Spleen (tissue), 11 donors: ENCODE data around the gene MUC21. TPM values are rescaled to one million over a fixed set of nuclear protein-coding genes. Genes with fewer than 3 reads are reported as not detected.

Experiments used
- DNase-seq: peaks from one replicate; pipeline ENCODE4 v3.0.0-alpha.2; 2020
- H3K27ac ChIP-seq, 8 donors: fragments of 200-600 bp; sonication (generic) in 7 of 8; 1 replicate in 4 of 8; 2 replicates in 4 of 8; pipeline versions ENCODE4 v1.5.0 to v1.8.0; 2016 to 2021; ENCODE audit warnings: inconsistent platforms in 4 of 8, mild to moderate bottlenecking in 4 of 8, moderate library complexity in 1 of 8
- H3K27me3 ChIP-seq, 7 donors: fragments of 200-600 bp; sonication (generic) in 6 of 7; replicated peaks in 1 of 7; 1 replicate in 4 of 7; 2 replicates in 3 of 7; pipeline versions ENCODE4 v1.5.0 to v1.8.0; 2016 to 2021; ENCODE audit warnings: inconsistent platforms in 3 of 7, mild to moderate bottlenecking in 1 of 7
- H3K36me3 ChIP-seq, 6 donors: fragments of 200-600 bp; sonication (generic) in 5 of 6; 1 replicate in 4 of 6; 2 replicates in 2 of 6; pipeline versions ENCODE4 v1.5.0 to v1.8.0; 2016 to 2021; ENCODE audit warnings: inconsistent platforms in 2 of 6
- H3K4me1 ChIP-seq, 6 donors: fragments of 200-600 bp; sonication (generic) in 5 of 6; 1 replicate in 3 of 6; 2 replicates in 3 of 6; pipeline versions ENCODE4 v1.5.0 to v1.8.0; 2016 to 2021; ENCODE audit warnings: inconsistent platforms in 3 of 6
- H3K4me3 ChIP-seq, 8 donors: fragments of 200-600 bp; sonication (generic) in 7 of 8; 1 replicate in 4 of 8; 2 replicates in 4 of 8; pipeline versions ENCODE4 v1.5.0 to v1.8.0; 2016 to 2021; ENCODE audit warnings: inconsistent platforms in 4 of 8, mild to moderate bottlenecking in 4 of 8, moderate library complexity in 2 of 8
- H3K9me3 ChIP-seq, 8 donors: fragments of 200-600 bp; sonication (generic) in 7 of 8; 1 replicate in 4 of 8; 2 replicates in 4 of 8; pipeline versions ENCODE4 v1.5.0 to v1.8.0; 2016 to 2021; ENCODE audit warnings: inconsistent platforms in 4 of 8
- CTCF ChIP-seq, 11 experiments: fragments of 200-600 bp in 7 of 11; fragments of 450-650 bp in 4 of 11; sonication (generic) in 4 of 11; IDR thresholded peaks in 8 of 11; conservative IDR thresholded peaks in 3 of 11; 1 replicate in 7 of 11; 2 replicates in 4 of 11; pipeline versions ENCODE4 v1.4.0 to v1.8.0; 2016 to 2021; ENCODE audit warnings: antibody characterized with exemption in 11 of 11, inconsistent platforms in 4 of 11, mild to moderate bottlenecking in 1 of 11
- POLR2A ChIP-seq, 3 donors: fragments of 450-650 bp; IDR thresholded peaks; one replicate each; pipeline ENCODE4 v1.5.1; 2017; ENCODE audit warnings: antibody characterized with exemption in 3 of 3, mild to moderate bottlenecking in 1 of 3
- POLR2AphosphoS5 ChIP-seq, 3 donors: sonication (generic); formaldehyde crosslinking; IDR thresholded peaks; one replicate each; pipeline ENCODE4 v1.5.1; 2017; ENCODE audit warnings: antibody characterized with exemption in 3 of 3
- WGBS, 5 donors: extraction: QIAGEN DNeasy Blood & Tissue Kit in 3 of 5; methylation state at CpG; one replicate each; pipeline versions ENCODE4 v1.1.5 to v1.1.7; 2013 to 2018; 5-methylcytosine and 5-hydroxymethylcytosine counted together
- intact Hi-C: fragments of 100-400 bp; cut with DNase I; formaldehyde crosslinking; loops from one replicate; pipeline ENCODE4 v1.15.0; 2023; ENCODE audit warnings: low total_unique reads
- polyA plus RNA-seq, 3 donors: library from polyadenylated mRNA; stranded (reverse); fragments of 200-250 nt; gene quantifications; one replicate each; pipeline ENCODE4 v1.2.1, GENCODE V29; 2013
- total RNA-seq, 7 donors: library from RNA; depleted of rRNA in 3 of 7; stranded (reverse); fragments of >200 nt in 3 of 7; fragmentation: NEBNext Ultra II Directional in 4 of 7; extraction: Animal tissue kit (Norgen Biotek cat#: 25700) in 4 of 7; gene quantifications; one replicate each; pipeline versions ENCODE4 v1.1.0 to v1.2.1, GENCODE V29; 2016 to 2021
- donor health status: healthy with polysubstance abuse.
- donor health status: DM: no; HTN: no; CAD: no; lungs with moderate emphysema.
- donor health status: DM: no; HTN: no; CAD: no.
- donor health status: Bipolar disorder and iron deficiency.
- donor health status: healthy.
- donor health status: DM: no; HTN: no; CAD: no.
- donor health status: DM: yes; HTN: yes; CAD: no.

MUC21 gene
- total and polyA plus RNA-seq, 10 donors = 0.02 to 0.64 (median 0.05) TPM; not detected in 7

- Histone ChIP-seq H3K4me3 (no peak overlapping the region), H3K36me3 (no peaks in the 10 kb centered on the region), H3K27ac (no peak overlapping the region), H3K27me3 (no peaks in the 10 kb centered on the region), H3K9me3 (no peaks in the 10 kb centered on the region), H3K4me1 (no peaks in the 10 kb centered on the region)
- TF ChIP-seq POLR2AphosphoS5 (IDR thresholded peaks at IDR 0.05) (no peak), POLR2A (IDR thresholded peaks at IDR 0.05) (no peak)
- no peak for DNase-seq
- intact Hi-C loops = no loop called here
- 70 to 84% (median 76%) methylated on average over 7 of the region's 7 CpGs for WGBS, 5 donors
These were observed 53.7 kb downstream of the MUC21 start for GRCh38 chr6:31037169-31037568.

- Histone ChIP-seq H3K27ac (no peak overlapping the region), H3K36me3 (no peaks in the 10 kb centered on the region), H3K9me3 (no peaks in the 10 kb centered on the region), H3K4me3 (no peak overlapping the region), H3K27me3 (no peaks in the 10 kb centered on the region), H3K4me1 (peaks cover 0 to 2% (median under 1%) of the 10 kb centered on the region in 6 donors)
- TF ChIP-seq POLR2AphosphoS5 (IDR thresholded peaks at IDR 0.05) = no peak
- TF ChIP-seq POLR2A (IDR thresholded peaks at IDR 0.05) = no peak
- TF ChIP-seq CTCF (IDR thresholded peaks at IDR 0.05 in 8 of 11, conservative IDR thresholded peaks at IDR 0.05 in 3 of 11) = no peak
- 49 to 63% (median 50%) methylated on average over 3 of the region's 3 CpGs for WGBS, 5 donors
- intact Hi-C loops = no loop called here
- no peak for DNase-seq
These were observed 54.2 kb downstream of the MUC21 start for GRCh38 chr6:31037682-31038081.

GRCh38 chr6:31038559-31038958 is 55.0 kb downstream of the MUC21 start:
- no peaks in the 10 kb centered on the region for H3K9me3 ChIP-seq
- H3K4me1 ChIP-seq = peaks cover 0 to 11% (median 7%) of the 10 kb centered on the region in 6 donors
- H3K4me3 ChIP-seq = no peak overlapping the region
- 87 to 96% (median 90%) methylated on average over 8 of the region's 8 CpGs for WGBS, 5 donors
- no peak for TF ChIP-seq POLR2A (IDR thresholded peaks at IDR 0.05)
- no peak for TF ChIP-seq POLR2AphosphoS5 (IDR thresholded peaks at IDR 0.05)
- no peak for TF ChIP-seq CTCF (IDR thresholded peaks at IDR 0.05 in 8 of 11, conservative IDR thresholded peaks at IDR 0.05 in 3 of 11)
- no peaks in the 10 kb centered on the region for H3K27me3 ChIP-seq
- intact Hi-C loops = no loop called here
- no peak overlapping the region for H3K27ac ChIP-seq
- no peak for DNase-seq
- no peaks in the 10 kb centered on the region for H3K36me3 ChIP-seq

Other genes with a start within 250 kb of the MUC21 start
- 100 to 1,000 TPM; 125 to 205 (median 170) TPM for gene FLOT1, start 241.0 kb upstream of the MUC21 start, total RNA-seq
- gene FLOT1, start 241.0 kb upstream of the MUC21 start, polyA plus RNA-seq = 100 to 1,000 TPM; 116 to 178 (median 116) TPM
- 10 to 100 TPM; 29.8 to 62.2 (median 41.7) TPM for gene IER3, start 239.2 kb upstream of the MUC21 start, total RNA-seq
- gene IER3, start 239.2 kb upstream of the MUC21 start, polyA plus RNA-seq = 10 to 100 TPM; 19.8 to 29.4 (median 25.7) TPM
- gene DDR1, start 99.2 kb upstream of the MUC21 start, total RNA-seq = 10 to 100 TPM; 13.0 to 37.1 (median 23.8) TPM
- gene DDR1, start 99.2 kb upstream of the MUC21 start, polyA plus RNA-seq = 10 to 100 TPM in 1 of 3 donors, 1 to 10 TPM in 2; 5.0 to 10.1 (median 8.0) TPM
- 10 to 100 TPM; 20.6 to 49.7 (median 28.3) TPM for gene GTF2H4, start 75.5 kb upstream of the MUC21 start, total RNA-seq
- 10 to 100 TPM; 21.9 to 40.0 (median 33.8) TPM for gene GTF2H4, start 75.5 kb upstream of the MUC21 start, polyA plus RNA-seq
- gene VARS2, start 69.5 kb upstream of the MUC21 start, total RNA-seq = 10 to 100 TPM; 16.4 to 30.7 (median 28.1) TPM
- 10 to 100 TPM; 15.5 to 38.2 (median 36.3) TPM for gene VARS2, start 69.5 kb upstream of the MUC21 start, polyA plus RNA-seq
- under 1 TPM in 1 of 7 donors, not detected in 6; 0.47 TPM for gene SFTA2, start 51.5 kb upstream of the MUC21 start, total RNA-seq
- gene SFTA2, start 51.5 kb upstream of the MUC21 start, polyA plus RNA-seq = 1 to 10 TPM in 1 of 3 donors, under 1 TPM in 1, not detected in 1; 0.08 to 2.6 TPM
- gene MUCL3, start 42.7 kb upstream of the MUC21 start, total RNA-seq = not detected
- gene MUCL3, start 42.7 kb upstream of the MUC21 start, polyA plus RNA-seq = under 1 TPM in 1 of 3 donors, not detected in 2; 0.03 TPM
- gene MUC22, start 26.8 kb downstream of the MUC21 start, total RNA-seq = not detected
- not detected for gene MUC22, start 26.8 kb downstream of the MUC21 start, polyA plus RNA-seq
- not detected for gene C6orf15, start 128.9 kb downstream of the MUC21 start, total RNA-seq
- not detected for gene C6orf15, start 128.9 kb downstream of the MUC21 start, polyA plus RNA-seq
- gene PSORS1C1, start 131.1 kb downstream of the MUC21 start, total RNA-seq = 1 to 10 TPM in 2 of 7 donors, under 1 TPM in 2, not detected in 3; 0.76 to 3.4 (median 1.1) TPM
- gene PSORS1C1, start 131.1 kb downstream of the MUC21 start, polyA plus RNA-seq = under 1 TPM; 0.11 to 0.70 (median 0.21) TPM
- not detected for gene CDSN, start 136.7 kb downstream of the MUC21 start, total RNA-seq
- not detected for gene CDSN, start 136.7 kb downstream of the MUC21 start, polyA plus RNA-seq
- gene PSORS1C2, start 155.3 kb downstream of the MUC21 start, total RNA-seq = not detected
- gene PSORS1C2, start 155.3 kb downstream of the MUC21 start, polyA plus RNA-seq = not detected
- 10 to 100 TPM in 6 of 7 donors, 1 to 10 TPM in 1; 7.7 to 22.5 (median 17.8) TPM for gene CCHCR1, start 174.1 kb downstream of the MUC21 start, total RNA-seq
- 10 to 100 TPM; 11.1 to 15.2 (median 11.7) TPM for gene CCHCR1, start 174.1 kb downstream of the MUC21 start, polyA plus RNA-seq
- 10 to 100 TPM in 4 of 7 donors, 1 to 10 TPM in 3; 6.6 to 12.6 (median 10.2) TPM for gene TCF19, start 174.9 kb downstream of the MUC21 start, total RNA-seq
- 1 to 10 TPM; 6.2 to 9.8 (median 7.1) TPM for gene TCF19, start 174.9 kb downstream of the MUC21 start, polyA plus RNA-seq
- gene POU5F1, start 187.0 kb downstream of the MUC21 start, total RNA-seq = 1 to 10 TPM in 5 of 7 donors, under 1 TPM in 2; 0.57 to 3.7 (median 1.3) TPM
- 1 to 10 TPM; 1.2 to 3.2 (median 2.7) TPM for gene POU5F1, start 187.0 kb downstream of the MUC21 start, polyA plus RNA-seq